HTR-8/SVneo (cell line): ENCODE measurements around the gene CDK13.

ENCODE experiments used
- DNase-seq: peaks from one replicate; pipeline ENCODE4 v3.0.0; 2011; ENCODE audit warnings: low spot score, mixed read lengths; ENCODE audit not compliant: insufficient read length
- FAIRE-seq: peaks from 2 replicates; lab custom pipeline; 2011; peaks lifted over from hg19 to GRCh38; lab: Jason Lieb, UNC

CDK13 gene

DNA sequence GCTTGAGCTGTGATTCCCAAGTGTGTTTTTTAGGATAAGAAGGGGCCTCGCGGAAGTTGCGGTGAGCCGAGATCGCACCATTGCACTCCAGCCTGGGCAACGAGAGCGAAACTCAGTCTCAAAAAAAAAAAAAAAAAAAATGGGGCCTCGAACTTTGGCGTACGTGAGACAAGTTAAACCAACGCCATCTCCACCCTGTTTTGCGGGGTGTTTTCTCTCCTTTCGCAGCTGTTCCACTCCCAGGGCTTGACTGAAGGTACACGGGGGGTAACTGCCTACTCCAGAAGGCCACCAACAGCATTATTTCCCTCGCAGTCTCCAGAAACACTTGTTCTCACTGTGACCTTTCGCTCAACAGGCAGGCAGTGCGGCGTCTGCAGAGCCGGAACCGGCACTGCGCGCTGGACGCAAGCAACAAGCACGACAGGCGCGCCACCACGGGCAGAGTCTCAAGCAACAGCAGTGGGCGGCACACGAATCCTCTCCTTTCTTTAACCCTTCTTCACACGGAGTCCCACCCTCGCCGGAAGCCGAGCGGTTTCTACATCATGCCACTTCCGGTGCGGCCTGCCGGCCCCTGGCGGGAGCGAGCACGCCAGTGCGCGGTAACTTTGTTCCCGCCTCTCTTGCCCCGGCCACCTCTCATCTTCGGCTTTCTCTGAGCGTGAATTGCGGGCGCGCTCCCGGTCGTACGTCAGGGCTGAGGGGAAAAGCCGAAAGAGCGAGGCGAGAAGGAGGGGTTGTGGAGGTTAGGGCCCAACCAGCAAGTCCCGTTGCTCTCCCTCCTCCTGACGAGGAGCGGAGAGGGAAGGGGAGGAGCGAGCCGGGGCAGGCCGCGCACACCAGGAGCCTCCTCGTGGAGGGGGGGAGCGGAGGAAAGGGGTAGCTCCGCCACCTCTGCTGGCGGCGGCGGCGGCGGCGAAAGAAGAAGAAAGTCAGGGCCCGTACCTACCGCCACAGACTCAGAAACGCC is 814 bp upstream of the CDK13 start:
- peak; percentile 94 for FAIRE-seq
- peak; percentile 94 for DNase-seq

DNA sequence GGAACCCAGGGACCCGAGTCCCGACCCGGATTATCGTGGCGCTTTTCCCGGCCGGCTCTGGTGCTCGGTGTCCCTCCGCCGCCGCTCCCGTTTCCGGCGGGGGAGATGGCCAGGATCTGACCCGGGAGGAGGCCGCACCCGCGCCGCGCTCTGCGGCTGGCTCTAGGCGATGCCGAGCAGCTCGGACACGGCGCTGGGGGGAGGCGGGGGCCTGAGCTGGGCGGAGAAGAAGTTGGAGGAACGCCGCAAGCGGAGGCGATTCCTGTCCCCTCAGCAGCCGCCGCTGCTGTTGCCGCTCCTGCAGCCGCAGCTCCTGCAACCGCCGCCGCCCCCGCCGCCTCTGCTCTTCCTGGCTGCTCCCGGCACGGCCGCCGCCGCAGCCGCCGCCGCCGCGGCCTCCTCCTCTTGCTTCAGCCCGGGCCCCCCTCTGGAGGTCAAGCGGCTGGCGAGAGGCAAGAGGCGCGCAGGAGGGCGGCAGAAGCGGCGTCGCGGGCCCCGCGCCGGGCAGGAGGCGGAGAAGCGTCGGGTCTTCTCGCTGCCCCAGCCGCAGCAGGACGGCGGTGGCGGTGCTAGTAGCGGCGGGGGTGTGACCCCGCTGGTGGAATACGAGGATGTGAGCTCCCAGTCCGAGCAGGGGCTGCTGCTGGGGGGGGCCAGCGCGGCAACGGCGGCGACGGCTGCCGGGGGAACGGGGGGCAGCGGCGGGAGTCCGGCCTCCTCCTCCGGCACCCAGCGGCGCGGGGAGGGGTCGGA is 593 bp downstream of the CDK13 start:
- DNase-seq = no peak
- FAIRE-seq = no peak

DNA sequence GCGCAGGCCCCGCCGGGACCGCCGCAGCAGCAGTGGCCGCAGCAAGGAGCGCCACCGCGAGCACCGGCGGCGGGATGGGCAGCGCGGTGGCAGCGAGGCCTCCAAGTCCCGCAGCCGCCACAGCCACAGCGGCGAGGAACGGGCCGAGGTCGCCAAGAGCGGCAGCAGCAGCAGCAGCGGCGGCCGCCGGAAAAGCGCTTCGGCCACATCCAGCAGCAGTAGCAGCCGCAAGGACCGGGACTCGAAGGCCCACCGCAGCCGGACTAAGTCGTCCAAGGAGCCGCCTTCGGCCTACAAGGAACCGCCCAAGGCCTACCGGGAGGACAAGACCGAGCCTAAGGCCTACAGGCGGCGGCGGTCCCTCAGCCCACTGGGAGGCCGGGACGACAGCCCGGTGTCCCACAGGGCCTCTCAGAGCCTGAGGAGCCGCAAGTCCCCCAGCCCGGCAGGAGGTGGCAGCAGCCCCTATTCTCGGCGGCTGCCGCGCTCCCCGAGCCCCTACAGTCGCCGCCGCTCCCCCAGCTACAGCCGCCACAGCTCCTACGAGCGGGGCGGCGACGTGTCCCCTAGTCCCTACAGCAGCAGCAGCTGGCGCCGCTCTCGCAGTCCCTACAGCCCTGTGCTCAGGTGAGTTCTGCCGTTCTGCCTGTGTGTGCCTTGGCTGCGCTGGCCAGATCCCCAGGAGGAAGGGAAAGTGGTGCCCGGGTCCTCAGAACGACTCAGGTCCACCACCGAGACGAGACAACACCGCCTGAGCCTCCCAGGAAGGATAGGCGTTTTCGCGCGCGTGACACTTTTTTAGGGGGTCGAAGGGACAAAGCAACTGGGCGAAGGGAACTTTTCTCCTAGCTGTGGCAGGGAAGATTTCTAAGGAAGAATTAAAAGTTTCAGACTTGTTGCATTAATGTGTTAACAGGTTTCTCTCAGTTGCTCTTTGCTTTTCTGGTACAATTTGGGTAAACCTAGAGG is 1.5 kb downstream of the CDK13 start:
- FAIRE-seq (no peak), DNase-seq (no peak)

DNA sequence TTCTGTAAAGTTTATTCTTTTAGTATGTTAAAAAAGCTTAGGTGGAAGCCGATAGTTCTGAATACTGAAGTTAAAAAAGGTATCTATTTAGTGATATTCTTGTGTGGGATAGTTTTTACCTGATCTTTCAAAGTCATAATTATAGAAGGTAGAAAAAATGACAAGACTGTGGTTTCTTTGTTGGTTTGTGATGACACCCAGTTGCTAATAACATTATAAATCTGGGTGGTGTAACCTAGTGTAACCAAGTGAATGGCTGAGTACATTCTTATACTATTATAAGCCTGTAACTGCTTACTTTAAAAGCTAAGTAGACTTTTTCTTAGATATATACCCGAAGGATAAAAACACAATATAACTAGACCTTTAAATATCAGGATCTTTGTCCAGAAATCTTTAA is 2.3 kb downstream of the CDK13 start:
- DNase-seq (no peak), FAIRE-seq (no peak)

DNA sequence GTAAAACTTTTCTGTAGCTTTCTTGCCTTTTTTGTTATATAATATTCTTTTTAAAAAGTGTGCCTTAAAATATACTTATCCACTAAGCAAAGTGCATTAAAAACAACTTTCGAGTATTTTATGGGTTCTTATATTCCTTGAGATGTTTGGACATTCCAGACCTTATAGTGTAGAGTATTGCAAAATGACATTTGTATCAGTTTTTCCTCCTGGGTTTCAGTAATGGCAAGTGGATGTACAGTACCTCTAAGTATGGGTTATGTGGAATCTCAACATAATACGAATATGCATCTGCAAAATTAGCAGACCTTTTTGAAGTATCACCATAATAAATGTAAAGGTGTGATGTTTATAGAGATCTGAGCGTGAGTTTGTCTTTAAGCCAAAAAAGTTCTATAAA is 2.7 kb downstream of the CDK13 start:
- DNase-seq = no peak
- FAIRE-seq = no peak

DNA sequence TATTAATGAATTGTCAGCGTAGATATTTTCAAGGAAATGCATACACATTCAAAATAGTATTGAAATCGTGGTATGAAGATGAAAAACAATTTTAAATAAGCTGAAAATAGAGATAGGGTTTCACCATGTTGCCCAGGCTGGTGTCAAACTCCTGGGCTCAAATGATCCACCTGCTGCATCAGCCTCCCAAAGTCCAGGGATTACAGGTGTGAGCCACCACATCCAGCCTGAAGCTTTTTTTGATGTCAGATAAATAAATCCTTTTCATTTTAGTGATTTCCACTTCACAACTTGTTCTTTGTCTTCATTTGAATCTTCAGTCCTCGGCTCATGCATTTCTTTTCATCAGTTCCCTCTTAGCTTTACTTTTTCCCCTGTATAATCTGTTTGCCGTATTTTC is 4.6 kb downstream of the CDK13 start:
- no peak for DNase-seq
- FAIRE-seq = no peak

DNA sequence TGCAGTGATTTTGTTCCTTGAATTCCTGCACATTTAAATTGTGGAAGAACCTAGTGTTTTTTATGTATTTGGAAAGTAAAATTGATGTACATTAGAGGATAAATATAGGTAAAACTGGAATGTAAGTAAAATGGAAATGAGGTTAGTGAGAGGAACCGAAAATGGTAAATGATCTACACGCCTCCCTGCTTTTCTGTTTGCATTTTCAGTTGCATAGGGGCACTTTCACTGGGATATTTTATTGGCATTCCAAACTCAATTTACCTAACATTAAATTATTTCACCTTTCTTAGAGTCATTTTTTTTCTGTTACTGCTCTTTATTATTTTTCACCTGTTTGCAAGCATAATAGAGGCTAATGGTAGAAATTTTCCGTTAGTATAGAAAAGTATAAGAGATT is 8.0 kb downstream of the CDK13 start:
- FAIRE-seq (no peak), DNase-seq (no peak)

DNA sequence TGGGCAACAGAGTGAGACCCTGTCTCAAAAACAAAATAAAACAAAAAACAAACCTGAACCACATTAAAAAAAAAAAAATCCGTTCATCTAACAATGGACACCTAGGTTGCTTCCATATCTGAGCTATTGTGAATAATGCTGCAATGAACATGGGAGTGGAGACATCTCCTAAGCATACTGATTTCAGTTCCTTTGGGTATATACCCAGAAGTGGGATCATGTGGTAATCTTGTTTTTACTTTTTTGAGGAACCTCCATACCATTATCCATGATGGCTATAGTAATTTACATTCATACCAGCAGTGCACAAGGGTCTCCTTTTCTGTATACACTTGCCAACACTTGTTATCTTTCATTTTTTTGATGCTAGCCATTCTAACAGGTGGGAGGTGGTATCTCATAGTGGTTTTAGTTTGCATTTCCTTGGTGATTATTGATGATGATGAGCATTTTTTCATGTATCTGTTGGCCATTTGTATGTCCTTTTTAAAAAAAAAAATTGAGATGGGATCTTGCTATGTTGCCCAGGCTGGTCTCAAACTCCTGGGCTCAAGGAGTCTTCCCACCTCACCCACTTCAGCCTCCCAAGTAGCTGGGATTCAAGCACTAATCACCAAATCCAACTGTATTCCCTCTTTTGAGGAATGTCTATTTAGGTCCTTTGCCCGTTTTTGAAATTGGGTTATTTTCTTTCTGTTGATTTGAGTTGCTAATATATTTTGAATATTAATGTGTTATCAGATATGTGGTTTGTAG is 17.5 kb downstream of the CDK13 start:
- no peak for FAIRE-seq
- DNase-seq = no peak

DNA sequence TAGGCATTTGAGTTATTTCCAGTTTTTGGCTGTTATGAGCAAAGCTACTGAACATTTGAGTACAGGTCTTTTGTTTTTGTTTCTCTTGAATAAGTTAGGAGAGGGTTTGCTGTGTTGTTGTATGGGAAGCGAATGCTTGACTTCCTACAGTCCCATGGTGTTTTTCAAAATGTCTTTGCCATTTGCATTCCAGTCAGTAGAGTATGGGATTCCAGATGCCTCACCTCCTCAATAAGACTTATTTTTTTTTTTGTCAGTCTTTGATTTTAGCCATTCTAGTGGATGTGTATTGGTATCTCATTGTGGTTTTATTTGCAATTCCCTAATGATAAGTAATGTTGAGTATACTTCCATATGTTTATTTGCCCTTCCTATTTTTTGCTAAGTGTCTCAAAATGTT is 19.4 kb downstream of the CDK13 start:
- DNase-seq (no peak), FAIRE-seq (no peak)

DNA sequence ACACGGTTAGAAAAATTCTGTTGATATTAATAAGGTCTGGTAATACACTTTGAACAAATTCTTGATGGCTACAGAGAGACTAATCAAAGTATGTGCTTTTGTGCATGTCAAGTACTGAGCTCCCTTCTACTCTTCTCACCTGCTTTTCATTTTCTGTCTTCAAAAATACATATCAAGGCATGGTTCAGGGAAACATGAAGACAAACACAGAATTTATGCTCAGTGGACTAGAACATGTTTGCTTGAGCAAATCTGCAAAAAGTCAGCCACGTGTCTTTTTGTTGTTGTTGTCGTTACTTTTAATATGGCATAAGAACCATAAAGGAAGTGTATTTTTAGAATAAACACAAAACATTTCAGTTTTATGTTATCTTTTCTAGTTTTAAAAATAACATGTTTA is 21.9 kb downstream of the CDK13 start:
- FAIRE-seq (no peak), DNase-seq (no peak)

DNA sequence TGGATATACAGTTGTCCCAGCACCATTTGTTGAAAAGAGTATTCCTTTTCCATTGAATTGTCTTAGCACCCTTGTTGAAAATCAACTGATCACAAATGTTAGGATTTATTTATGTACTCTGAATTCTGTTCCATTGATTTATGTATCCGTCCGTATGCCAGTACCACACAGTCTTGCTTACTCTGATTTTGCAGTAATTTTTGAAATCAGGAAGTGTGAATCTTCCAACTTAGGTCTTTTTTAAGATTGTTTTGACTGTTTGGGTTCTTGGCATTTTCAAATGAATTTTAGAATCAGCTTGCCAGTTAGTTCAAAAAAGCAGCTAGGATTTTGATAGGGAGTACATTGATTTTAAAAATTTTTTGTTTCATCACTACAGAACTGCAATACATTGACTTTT is 23.7 kb downstream of the CDK13 start:
- no peak for FAIRE-seq
- no peak for DNase-seq

DNA sequence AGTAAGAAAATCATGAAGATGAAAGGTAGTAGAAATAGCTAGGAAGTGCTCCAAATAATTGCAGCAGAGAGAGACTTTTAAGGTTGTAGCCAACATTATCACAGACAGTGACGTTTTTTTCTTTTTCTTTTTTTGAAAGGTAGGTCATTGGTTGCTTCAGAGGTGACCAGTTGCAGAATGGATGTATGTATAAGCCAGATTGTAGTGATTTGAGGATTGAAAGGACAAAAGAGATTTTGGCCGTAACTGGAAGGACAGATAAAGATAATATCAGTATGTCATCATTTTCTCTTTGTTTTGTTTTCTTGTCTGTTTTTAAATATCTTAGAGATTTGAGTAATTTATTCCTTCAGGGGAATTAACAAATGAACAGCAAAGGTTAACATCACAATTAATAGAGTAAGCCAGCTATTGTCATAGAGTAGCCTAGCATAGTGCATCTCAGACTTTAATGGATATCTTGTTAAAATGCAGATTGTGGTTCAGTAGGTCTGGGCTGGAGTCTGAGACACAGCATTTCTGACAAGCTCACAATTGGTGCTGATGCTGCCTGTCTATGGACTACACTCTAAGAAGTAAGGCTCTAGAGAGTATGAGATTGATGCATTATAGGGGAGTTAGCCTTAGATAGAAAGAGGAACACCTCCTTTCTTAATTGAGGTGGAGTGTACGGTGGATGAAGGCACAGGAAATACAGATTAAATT is 28.3 kb downstream of the CDK13 start:
- FAIRE-seq = no peak
- DNase-seq = no peak

DNA sequence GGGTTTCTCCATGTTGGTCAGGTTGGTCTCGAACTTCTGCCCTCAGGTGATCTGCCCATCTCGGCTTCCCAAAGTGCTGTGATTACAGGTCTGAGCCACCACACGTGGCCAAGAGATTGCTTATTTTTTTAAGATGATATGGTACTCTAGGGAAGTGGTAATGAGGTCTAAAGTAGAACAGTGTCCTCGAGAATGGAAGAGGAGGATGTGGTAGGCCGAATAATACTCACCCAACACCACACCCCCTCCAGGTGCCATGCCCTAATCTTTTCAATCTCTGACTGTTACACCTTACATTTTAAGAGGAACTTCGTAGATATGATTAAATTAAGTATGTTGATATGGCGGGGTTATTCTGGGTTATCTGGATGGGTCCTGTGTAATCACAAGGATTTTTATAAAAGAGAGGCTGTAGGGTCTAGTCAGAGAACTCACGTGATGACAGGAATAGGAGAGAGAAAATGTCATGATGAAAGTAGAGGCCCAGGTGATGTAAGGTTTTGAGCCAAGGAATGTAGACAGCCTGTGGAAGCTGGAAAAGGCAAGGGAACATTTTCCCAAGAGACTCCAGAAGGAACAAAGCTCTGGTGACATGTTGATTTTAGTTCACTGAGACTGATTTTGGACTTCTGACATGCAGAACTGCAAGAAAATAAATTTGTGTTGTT is 29.5 kb downstream of the CDK13 start:
- no peak for FAIRE-seq
- no peak for DNase-seq

DNA sequence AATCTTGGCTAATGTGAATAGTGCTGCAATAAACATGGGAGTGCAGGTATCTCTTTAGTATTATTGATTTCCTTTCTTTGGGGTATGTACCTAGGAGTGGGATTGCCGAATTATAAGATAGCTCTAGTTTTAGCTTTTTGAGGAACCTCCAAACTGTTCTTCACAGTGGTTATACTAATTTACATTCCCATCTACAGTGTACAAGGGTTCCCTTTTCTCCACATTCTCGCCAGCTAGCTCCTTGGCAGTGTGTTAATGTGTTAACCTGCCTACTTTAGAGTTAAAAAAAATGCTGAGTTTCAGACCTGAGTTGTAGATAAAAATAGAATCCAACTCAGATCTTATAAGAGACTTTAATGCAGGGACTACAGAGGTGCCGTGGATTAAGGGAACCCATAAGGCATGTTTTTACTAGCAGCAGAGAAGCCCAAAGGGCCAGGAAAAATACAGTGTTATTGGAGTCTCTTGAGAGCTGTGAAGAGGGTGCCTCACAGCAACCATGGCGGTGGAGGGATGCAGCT is 35.4 kb downstream of the CDK13 start:
- no peak for FAIRE-seq
- DNase-seq = no peak

DNA sequence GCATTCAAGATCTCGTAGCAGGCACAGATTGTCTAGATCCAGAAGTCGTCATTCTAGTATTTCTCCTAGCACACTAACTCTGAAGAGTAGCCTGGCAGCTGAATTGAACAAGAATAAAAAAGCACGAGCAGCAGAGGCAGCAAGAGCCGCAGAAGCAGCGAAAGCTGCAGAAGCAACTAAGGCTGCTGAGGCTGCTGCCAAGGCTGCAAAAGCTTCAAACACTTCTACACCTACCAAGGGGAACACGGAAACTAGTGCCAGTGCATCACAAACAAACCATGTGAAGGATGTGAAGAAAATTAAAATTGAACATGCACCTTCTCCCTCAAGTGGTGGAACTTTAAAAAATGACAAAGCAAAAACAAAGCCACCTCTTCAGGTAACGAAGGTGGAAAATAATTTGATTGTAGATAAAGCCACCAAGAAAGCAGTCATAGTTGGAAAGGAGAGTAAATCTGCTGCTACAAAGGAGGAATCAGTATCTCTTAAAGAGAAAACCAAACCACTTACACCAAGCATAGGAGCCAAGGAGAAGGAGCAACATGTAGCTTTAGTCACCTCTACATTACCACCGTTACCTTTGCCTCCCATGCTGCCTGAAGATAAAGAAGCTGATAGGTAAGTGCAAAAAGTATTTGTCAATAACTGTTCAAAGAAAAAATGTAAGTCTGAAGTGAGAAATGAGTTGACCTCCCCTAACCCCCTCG is 37.7 kb downstream of the CDK13 start:
- FAIRE-seq = no peak
- no peak for DNase-seq

DNA sequence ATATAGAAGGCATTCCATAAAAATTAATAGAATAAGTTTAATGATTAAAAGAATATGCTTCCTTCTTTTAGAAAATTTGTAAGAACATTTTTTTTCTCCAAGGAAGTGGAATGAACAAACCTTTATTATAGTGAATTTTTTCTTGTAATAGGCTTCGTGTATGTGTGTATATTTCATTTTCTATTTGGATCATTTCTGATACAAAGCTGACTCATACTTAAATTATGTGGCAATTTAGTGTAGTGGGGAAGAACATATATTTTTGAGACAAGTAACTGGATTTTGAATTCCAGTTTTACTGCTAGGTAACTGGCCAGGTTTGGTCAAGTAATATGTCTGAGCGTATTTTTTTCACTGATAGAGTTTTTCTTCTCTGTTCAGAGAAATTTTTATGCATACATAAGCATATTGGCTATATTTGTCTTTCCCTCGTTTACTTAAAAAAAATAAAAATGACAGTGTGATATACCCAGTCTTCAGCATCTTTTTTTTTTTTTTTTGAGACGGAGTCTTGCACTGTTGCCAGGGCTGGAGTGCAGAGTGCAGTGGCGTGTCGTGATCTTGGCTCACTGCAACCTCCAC is 50.8 kb downstream of the CDK13 start:
- DNase-seq (no peak), FAIRE-seq (no peak)

DNA sequence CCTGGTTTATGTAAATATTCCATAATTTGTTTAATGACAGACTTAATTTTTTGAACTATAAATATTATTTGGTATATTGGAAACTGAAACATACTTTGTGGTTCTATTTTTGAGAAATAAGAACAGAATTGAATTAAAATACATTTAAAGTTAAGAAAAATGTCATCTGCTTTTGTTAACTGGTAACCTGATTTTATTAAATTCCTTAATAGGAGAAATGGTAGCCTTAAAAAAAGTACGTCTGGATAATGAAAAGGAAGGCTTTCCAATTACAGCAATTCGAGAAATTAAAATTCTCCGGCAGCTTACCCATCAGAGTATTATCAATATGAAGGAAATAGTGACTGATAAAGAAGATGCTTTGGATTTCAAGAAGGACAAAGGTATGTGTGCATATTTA is 51.6 kb downstream of the CDK13 start:
- DNase-seq (no peak), FAIRE-seq (no peak)
